ENCODE results near the gene RNF227. TPM values are rescaled to one million over a fixed set of nuclear protein-coding genes. Genes with fewer than 3 reads are reported as not detected.
A peak's percentile ranks its signal among the peaks of the same experiment; 100 is the strongest.

Gene RNF227
- total RNA-seq, 1 donor from 2014 or later = 5.0 TPM

DNA sequence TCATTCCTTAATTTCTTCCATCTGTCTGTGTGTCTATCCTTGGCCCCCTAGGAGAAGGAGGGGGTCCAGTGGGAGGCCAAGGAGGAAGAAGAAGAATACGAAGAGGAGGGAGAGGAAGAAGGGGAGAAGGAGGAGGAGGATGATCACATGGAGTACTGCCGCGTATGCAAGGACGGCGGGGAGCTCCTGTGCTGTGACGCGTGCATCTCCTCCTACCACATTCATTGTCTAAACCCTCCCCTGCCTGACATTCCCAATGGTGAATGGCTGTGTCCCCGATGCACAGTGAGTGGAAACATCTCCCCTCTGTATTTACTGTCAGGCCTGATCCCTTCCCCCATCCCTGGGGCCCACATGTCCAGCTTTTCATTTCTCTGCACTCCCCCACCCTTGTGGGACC, 21.2 kb downstream of the RNF227 start:
- DNase-seq (ENCODE audit: low spot score) = no peak
- intact Hi-C loops (cut with micrococcal nuclease) = no loop called here
- Mint-ChIP-seq H3K27me3 (ENCODE audit: low read depth) (no peaks in the 10 kb centered on the region), H3K36me3 (ENCODE audit: low read depth) (peaks cover 87% of the 10 kb centered on the region), H3K4me1 (ENCODE audit: low read depth) (peaks cover 14% of the 10 kb centered on the region), H3K9me3 (no peaks in the 10 kb centered on the region), H3K4me3 (ENCODE audit: low read depth) (no peak overlapping the region), H3K27ac (no peak overlapping the region)

GRCh38 chr17:7894226-7894625, 21.9 kb downstream of the RNF227 start:
- Mint-ChIP-seq H3K36me3 (ENCODE audit: low read depth) (peaks cover 88% of the 10 kb centered on the region), H3K4me1 (ENCODE audit: low read depth) (peaks cover 14% of the 10 kb centered on the region), H3K4me3 (ENCODE audit: low read depth) (no peak overlapping the region), H3K9me3 (no peaks in the 10 kb centered on the region), H3K27ac (peak overlapping the region; percentile 24), H3K27me3 (ENCODE audit: low read depth) (no peaks in the 10 kb centered on the region)
- intact Hi-C loops (cut with micrococcal nuclease) = no loop called here
- no peak for DNase-seq (ENCODE audit: low spot score)

- no peaks in the 10 kb centered on the region for H3K27me3 Mint-ChIP-seq (ENCODE audit: low read depth)
- no peak for DNase-seq (ENCODE audit: low spot score)
- peaks cover 14% of the 10 kb centered on the region for H3K4me1 Mint-ChIP-seq (ENCODE audit: low read depth)
- intact Hi-C loops (cut with micrococcal nuclease) = no loop called here
- H3K9me3 Mint-ChIP-seq = no peaks in the 10 kb centered on the region
- peaks cover 81% of the 10 kb centered on the region for H3K36me3 Mint-ChIP-seq (ENCODE audit: low read depth)
- no peak overlapping the region for H3K4me3 Mint-ChIP-seq (ENCODE audit: low read depth)
- no peak overlapping the region for H3K27ac Mint-ChIP-seq
Observed at GRCh38 chr17:7893187-7893880, 22.8 kb downstream of the RNF227 start.

- Mint-ChIP-seq H3K27me3 (ENCODE audit: low read depth) (no peaks in the 10 kb centered on the region), H3K27ac (peak overlapping the region; percentile 49), H3K4me3 (ENCODE audit: low read depth) (no peak overlapping the region), H3K9me3 (no peaks in the 10 kb centered on the region), H3K36me3 (ENCODE audit: low read depth) (peaks cover 54% of the 10 kb centered on the region), H3K4me1 (ENCODE audit: low read depth) (peaks cover 6% of the 10 kb centered on the region)
- intact Hi-C loops (cut with micrococcal nuclease) = loop anchor here (10.0 kb wide), 1 partner anchor 235 kb away; the partner anchor contains the start of gene HES7
- DNase-seq (ENCODE audit: low spot score) = no peak
Observed at GRCh38 chr17:7889166-7889955, 26.7 kb downstream of the RNF227 start.

GRCh38 chr17:7888184-7888920, 27.7 kb downstream of the RNF227 start, which contains the start of gene CHD3:
TSS of gene CHD3 (plus strand) at chr17:7888789. CDS start at chr17:7889001, 212 bp downstream.
- Mint-ChIP-seq H3K9me3 (no peaks in the 10 kb centered on the region), H3K27me3 (ENCODE audit: low read depth) (no peaks in the 10 kb centered on the region), H3K27ac (peak within 1 kb of the TSS; percentile 49), H3K36me3 (ENCODE audit: low read depth) (peaks cover 44% of the 10 kb centered on the region), H3K4me1 (ENCODE audit: low read depth) (peaks cover 8% of the 10 kb centered on the region), H3K4me3 (ENCODE audit: low read depth) (no peak within 1 kb of the TSS)
- DNase-seq (ENCODE audit: low spot score) = peak; percentile 32
- intact Hi-C loops (cut with micrococcal nuclease) = loop anchor here (10.0 kb wide), 1 partner anchor 236 kb away; the partner anchor contains the start of gene HES7

- H3K4me1 Mint-ChIP-seq (ENCODE audit: low read depth) = peaks cover 8% of the 10 kb centered on the region
- H3K27me3 Mint-ChIP-seq (ENCODE audit: low read depth) = no peaks in the 10 kb centered on the region
- no peak overlapping the region for H3K4me3 Mint-ChIP-seq (ENCODE audit: low read depth)
- intact Hi-C loops (cut with micrococcal nuclease) = loop anchor here (1.0 to 10.0 kb wide), 6 partner anchors 27 to 237 kb away; partner anchors contain the start of genes CNTROB, HES7, KDM6B and NAA38
- DNase-seq (ENCODE audit: low spot score) = peak; percentile 87
- peaks cover 40% of the 10 kb centered on the region for H3K36me3 Mint-ChIP-seq (ENCODE audit: low read depth)
- H3K9me3 Mint-ChIP-seq = no peaks in the 10 kb centered on the region
- no peak overlapping the region for H3K27ac Mint-ChIP-seq
Observed at GRCh38 chr17:7887482-7888183, 28.5 kb downstream of the RNF227 start.

DNA sequence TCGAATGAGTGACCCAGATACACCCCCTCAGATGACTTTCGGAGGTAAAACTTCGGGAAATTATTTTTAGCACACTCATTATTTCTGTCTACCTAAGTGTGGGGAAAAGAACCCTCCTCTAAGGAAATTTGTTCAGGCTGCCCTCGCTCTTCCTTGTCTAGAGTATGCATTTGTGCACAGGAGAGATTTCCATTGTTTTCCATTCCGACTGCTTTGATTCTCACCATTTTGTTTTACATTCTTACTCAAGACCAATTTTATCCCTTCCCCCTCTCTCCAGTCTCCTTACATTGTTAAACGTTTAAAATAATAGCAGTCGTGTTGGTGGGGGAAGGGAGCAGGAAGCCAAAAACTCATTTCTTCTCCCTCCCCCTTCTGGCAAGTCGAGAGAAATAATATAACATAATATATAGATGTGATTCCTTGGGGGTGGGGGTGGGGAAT, 29.0 kb downstream of the RNF227 start:
- no peaks in the 10 kb centered on the region for H3K9me3 Mint-ChIP-seq
- peaks cover 38% of the 10 kb centered on the region for H3K36me3 Mint-ChIP-seq (ENCODE audit: low read depth)
- no peak overlapping the region for H3K27ac Mint-ChIP-seq
- H3K4me1 Mint-ChIP-seq (ENCODE audit: low read depth) = peaks cover 8% of the 10 kb centered on the region
- H3K4me3 Mint-ChIP-seq (ENCODE audit: low read depth) = no peak overlapping the region
- DNase-seq (ENCODE audit: low spot score) = no peak
- H3K27me3 Mint-ChIP-seq (ENCODE audit: low read depth) = no peaks in the 10 kb centered on the region
- intact Hi-C loops (cut with micrococcal nuclease) = loop anchor here (1.0 to 10.0 kb wide), 6 partner anchors 28 to 238 kb away; partner anchors contain the start of genes CNTROB, HES7, KDM6B and NAA38

DNA sequence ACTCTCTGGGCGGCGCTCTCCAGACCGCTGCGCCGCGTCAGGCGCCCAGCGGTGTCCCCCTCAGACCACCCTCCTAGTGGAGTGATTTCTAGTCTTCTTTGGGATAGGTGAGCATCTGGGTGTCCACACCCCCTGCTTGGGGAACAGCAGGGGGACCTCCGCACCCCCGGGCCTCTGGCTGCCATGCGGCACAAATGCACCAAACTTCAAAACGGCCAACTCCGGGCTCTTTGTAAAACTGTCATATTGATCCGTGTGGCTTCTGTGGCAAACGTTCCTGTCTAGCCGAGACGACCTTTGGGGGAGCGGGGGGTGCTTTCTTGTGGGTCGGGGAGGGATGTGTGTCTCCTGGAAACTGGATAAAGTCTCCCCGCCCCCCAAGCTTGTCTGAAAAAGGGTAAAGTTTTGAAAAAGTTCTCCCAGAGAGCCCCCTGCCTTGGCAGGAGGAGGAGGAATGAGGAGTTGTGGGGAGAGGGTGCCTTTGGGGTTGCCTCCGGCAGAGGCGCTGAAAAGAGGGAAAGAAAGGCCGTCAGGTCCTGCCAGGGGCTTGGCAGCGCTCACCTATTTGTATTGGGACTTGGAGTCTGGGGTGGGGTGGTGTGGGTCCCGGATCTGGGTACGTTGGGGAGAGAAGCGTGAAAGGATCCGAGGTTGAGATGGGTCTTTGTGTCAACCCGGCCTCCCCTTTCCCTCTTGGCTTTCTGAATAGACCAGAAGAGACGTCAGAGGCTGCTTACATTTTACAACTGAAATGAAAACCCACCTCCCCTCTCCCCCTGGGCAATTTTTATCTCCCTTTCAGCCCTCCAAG, 29.7 kb downstream of the RNF227 start:
- Mint-ChIP-seq H3K36me3 (ENCODE audit: low read depth) (peaks cover 32% of the 10 kb centered on the region), H3K4me1 (ENCODE audit: low read depth) (peaks cover 8% of the 10 kb centered on the region), H3K27me3 (ENCODE audit: low read depth) (no peaks in the 10 kb centered on the region), H3K9me3 (no peaks in the 10 kb centered on the region), H3K27ac (no peak overlapping the region), H3K4me3 (ENCODE audit: low read depth) (no peak overlapping the region)
- DNase-seq (ENCODE audit: low spot score) = peak; percentile 38
- intact Hi-C loops (cut with micrococcal nuclease) = loop anchor here (1.0 to 10.0 kb wide), 6 partner anchors 28 to 238 kb away; partner anchors contain the start of genes CNTROB, HES7, KDM6B and NAA38

DNA sequence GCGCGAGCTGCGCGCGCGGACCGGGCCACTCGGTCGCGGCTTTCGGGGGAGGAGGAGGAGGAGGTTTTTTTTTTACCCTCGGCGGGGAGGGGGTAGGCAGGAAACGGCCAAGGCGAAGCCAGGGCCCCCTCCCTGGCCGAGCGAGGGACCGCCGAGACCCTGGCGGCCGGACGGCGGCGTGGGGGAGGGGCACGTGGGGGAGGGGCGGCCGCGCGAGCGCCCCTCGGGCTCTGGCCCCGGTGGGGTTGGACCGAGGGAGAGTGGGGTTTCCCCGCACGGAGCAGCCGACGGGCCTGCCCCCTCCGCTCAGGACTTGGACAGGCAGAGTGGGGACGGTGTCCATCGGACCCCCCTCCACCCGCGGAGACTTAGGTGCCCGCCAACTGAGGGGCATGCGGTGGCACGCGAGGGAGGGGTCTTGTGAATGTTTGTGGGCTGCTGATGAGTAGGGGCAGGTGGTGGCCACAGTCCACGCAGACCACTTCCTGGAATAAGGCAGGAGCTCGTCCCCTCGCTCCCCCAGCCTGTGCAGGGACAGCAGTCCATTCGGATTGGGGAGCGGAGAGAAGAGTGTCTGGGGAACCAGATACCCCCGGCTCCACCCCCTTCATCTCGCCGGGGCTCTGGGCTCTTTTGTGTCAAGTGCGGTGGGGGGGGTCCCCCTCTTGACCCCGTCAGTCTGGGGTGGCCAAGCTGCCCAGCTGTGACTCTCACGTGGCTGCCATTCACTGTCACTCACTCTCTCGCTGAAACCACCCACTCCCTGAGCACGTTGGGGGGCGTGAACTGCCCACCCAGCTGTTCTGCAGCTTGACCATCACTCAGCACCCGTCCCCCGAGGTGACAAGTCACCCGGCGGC, 30.5 kb downstream of the RNF227 start:
- intact Hi-C loops (cut with micrococcal nuclease) = loop anchor here (2.0 to 10.0 kb wide), 3 partner anchors 29 to 239 kb away; partner anchors contain the start of genes HES7 and KDM6B
- no peaks in the 10 kb centered on the region for H3K27me3 Mint-ChIP-seq (ENCODE audit: low read depth)
- H3K9me3 Mint-ChIP-seq = no peaks in the 10 kb centered on the region
- peak; percentile 43 for DNase-seq (ENCODE audit: low spot score)
- H3K4me1 Mint-ChIP-seq (ENCODE audit: low read depth) = peaks cover 8% of the 10 kb centered on the region
- H3K36me3 Mint-ChIP-seq (ENCODE audit: low read depth) = peaks cover 23% of the 10 kb centered on the region
- no peak overlapping the region for H3K27ac Mint-ChIP-seq
- H3K4me3 Mint-ChIP-seq (ENCODE audit: low read depth) = peak overlapping the region; percentile 59

- Mint-ChIP-seq H3K36me3 (ENCODE audit: low read depth) (peaks cover 15% of the 10 kb centered on the region), H3K27me3 (ENCODE audit: low read depth) (no peaks in the 10 kb centered on the region), H3K27ac (peak overlapping the region; percentile 79), H3K4me3 (ENCODE audit: low read depth) (peak overlapping the region; percentile 73), H3K4me1 (ENCODE audit: low read depth) (peaks cover 5% of the 10 kb centered on the region), H3K9me3 (no peaks in the 10 kb centered on the region)
- DNase-seq (ENCODE audit: low spot score) = peak; percentile 39
- intact Hi-C loops (cut with micrococcal nuclease) = loop anchor here (10.0 kb wide), 1 partner anchor 240 kb away; the partner anchor contains the start of gene HES7
Observed at GRCh38 chr17:7884581-7885366, 31.3 kb downstream of the RNF227 start.

Data from activated T-helper 2 cell treated with anti-CD3 and anti-CD28 coated beads, Interferon-gamma antibody, Interleukin-2, Interleukin-4, amounts not matched to agents 10 μg/mL and 5 μg/mL and 100 μg/mL, durations not matched to agents 14 hours and 24 hours and 36 hours (primary cell).